HG02678 (cell line): Measurements from ENCODE around the gene NDUFAF5.

ENCODE experiments used
- ATAC-seq: cut with Tn5 transposase; IDR thresholded peaks from one replicate; pipeline ENCODE4 v1.9.1; 2021; ENCODE audit warnings: mild to moderate bottlenecking, moderate library complexity; ENCODE audit not compliant: unreplicated experiment

Gene NDUFAF5

GRCh38 chr20:13865791-13866351, 81.0 kb downstream of the NDUFAF5 start:
- no peak for ATAC-seq

DNA sequence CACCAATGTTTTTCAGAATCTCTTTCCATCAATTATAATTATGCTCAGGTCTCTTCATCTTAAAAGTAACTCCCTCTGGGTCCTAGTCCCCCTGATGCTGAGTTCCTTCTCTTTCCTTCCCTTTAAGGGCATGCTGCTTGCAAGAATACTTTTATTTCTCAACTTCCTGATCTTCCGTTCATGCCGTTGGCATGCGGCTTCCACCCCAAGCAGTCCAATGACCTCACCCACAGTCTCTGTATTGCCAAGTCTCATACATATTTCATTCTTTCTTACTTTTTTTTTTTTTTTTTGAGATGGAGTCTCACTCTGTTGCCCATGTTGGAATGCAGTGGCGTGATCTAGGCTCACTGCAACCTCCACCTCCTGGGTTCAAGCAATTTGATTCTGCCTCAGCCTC, 83.5 kb downstream of the NDUFAF5 start:
- ATAC-seq: no peak

- ATAC-seq: no peak
These were observed 85.4 kb downstream of the NDUFAF5 start for GRCh38 chr20:13870170-13870748.
